Neutrophil (primary cell): ENCODE results near the gene DCBLD1.

ENCODE experiments used
- H3K27ac ChIP-seq: fragments of 200-600 bp; sonication (generic); 2 replicates; pipeline ENCODE4 v1.5.1; 2016; ENCODE audit warnings: mild to moderate bottlenecking, moderate library complexity
- H3K27me3 ChIP-seq: fragments of 200-600 bp; sonication (generic); 2 replicates; pipeline ENCODE4 v1.6.0; 2016; ENCODE audit warnings: mild to moderate bottlenecking
- H3K36me3 ChIP-seq: fragments of 200-600 bp; sonication (generic); 2 replicates; pipeline ENCODE4 v1.5.1; 2017
- H3K4me1 ChIP-seq, 2 experiments: fragments of 200-600 bp in 1 of 2; sonication (generic) in 1 of 2; 1 replicate in 1 of 2; 2 replicates in 1 of 2; pipeline versions ENCODE4 v1.5.1 to v1.6.1; 2013 to 2016; ENCODE audit warnings: low read depth in 1 of 2, low read length in 1 of 2, mild to moderate bottlenecking in 1 of 2, moderate library complexity in 1 of 2; ENCODE audit not compliant: control insufficient read depth in 1 of 2, insufficient read depth in 1 of 2
- H3K4me3 ChIP-seq, 2 experiments: fragments of 200-600 bp in 1 of 2; sonication (generic) in 1 of 2; 1 replicate in 1 of 2; 2 replicates in 1 of 2; pipeline ENCODE4 v1.5.1; 2013 to 2016; ENCODE audit warnings: low read depth in 1 of 2, low read length in 1 of 2, mild to moderate bottlenecking in 1 of 2, moderate library complexity in 1 of 2
- H3K9me3 ChIP-seq: fragments of 200-600 bp; sonication (generic); 2 replicates; pipeline ENCODE4 v1.5.1; 2016
- TF ChIP-seq, protein P1 (sequence below): fragments of 200-600 bp; sonication (generic); IDR thresholded peaks from 2 replicates; pipeline ENCODE4 v1.5.1; 2016; ENCODE audit warnings: antibody characterized with exemption

Gene DCBLD1

DNA sequence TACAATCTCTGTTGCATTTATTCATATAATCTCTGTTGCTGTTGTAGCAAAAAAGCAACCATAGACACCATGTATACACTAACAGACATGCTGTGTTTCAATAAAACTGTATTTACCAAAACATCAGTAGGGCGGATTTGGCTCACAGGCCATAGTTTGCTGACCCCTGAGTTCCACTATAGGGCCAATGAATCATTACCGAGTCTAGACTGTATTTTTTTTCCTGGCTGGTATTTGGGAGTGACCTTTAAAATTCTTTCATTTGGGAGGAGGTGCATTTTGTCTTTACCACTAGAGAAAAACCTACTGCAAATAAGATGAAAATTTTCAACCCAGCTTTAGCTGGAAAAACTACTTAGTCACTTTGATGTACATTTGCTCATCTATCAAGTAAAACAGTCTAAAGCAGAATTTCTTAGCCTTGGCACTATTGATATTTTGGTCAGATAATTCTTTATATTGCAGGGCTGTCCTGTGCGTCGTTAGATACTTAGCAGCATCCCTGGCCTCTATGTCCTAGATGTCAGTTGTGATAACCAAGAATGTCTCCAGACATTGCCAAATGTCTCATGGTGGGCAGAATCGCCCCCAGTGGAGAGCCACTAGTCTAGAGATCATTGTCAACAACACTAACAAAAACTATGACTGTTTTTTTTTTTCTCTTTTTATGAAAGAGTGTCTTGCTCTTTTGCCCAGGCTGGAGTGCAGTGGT is 39.5 kb downstream of the DCBLD1 start:
- no peaks in the 10 kb centered on the region for H3K4me1 ChIP-seq
- H3K36me3 ChIP-seq, result no peaks in the 10 kb centered on the region
- H3K27me3 ChIP-seq, result no peaks in the 10 kb centered on the region
- TF ChIP-seq, protein P1, sequence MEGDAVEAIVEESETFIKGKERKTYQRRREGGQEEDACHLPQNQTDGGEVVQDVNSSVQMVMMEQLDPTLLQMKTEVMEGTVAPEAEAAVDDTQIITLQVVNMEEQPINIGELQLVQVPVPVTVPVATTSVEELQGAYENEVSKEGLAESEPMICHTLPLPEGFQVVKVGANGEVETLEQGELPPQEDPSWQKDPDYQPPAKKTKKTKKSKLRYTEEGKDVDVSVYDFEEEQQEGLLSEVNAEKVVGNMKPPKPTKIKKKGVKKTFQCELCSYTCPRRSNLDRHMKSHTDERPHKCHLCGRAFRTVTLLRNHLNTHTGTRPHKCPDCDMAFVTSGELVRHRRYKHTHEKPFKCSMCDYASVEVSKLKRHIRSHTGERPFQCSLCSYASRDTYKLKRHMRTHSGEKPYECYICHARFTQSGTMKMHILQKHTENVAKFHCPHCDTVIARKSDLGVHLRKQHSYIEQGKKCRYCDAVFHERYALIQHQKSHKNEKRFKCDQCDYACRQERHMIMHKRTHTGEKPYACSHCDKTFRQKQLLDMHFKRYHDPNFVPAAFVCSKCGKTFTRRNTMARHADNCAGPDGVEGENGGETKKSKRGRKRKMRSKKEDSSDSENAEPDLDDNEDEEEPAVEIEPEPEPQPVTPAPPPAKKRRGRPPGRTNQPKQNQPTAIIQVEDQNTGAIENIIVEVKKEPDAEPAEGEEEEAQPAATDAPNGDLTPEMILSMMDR, result no peak
- no peak overlapping the region for H3K27ac ChIP-seq
- H3K4me3 ChIP-seq, result no peak overlapping the region
- H3K9me3 ChIP-seq, result no peaks in the 10 kb centered on the region

DNA sequence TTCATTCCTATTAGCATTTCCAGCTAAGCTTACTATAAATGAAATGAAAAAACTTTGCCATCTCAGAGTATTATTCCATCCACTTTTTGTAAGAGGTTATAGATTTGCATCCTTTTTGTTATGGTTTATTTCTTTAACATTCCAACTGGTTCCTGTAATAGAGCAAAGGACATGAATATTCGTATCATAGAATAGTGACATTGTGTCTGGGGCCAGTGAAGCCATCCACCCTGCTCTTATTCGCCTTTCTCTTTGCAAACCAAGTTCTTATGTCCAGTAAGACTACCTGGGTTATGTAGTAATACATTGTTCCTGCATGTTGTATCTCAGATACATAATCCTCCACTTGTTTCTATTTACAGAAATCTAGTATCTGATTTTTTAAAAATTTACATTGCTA is 43.1 kb downstream of the DCBLD1 start:
- H3K27me3 ChIP-seq, result no peaks in the 10 kb centered on the region
- TF ChIP-seq, protein P1, result no peak

DNA sequence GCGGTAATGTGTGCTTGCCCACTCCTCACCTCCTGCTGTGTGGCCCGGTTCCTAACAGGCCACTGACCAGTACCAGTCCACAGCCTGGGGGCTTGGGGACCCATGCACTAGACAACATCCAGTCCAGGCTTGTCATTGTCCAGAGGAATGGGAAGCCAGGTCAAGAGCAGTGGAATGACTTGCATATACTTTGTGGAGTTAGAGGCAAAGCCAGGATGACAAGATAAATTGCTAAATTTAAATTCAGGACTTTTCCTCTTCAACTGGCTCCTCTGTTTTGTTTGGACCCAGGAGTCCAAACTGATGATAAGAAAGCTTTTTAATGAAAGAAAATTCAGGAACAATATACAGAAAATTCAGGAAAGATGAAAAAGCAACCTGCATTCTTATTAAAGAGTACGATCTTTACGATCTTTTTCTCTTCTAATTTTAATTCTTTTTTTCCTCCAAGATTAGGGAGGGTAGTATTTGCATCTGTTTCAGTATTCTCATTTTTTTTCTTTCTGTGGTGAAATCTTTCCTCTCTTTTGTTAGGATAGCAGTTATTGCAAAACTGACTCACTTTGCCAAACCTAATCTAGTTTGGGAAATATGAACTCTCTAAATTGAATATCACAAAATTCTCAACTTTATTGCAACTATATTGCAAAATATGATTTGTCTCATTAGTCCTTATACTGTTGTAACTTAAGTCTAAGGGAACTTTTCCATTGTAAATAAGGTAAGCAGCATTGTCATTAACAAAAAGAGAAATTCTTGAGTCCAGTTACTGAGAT is 48.2 kb downstream of the DCBLD1 start:
- no peaks in the 10 kb centered on the region for H3K4me1 ChIP-seq
- H3K9me3 ChIP-seq, result no peaks in the 10 kb centered on the region
- TF ChIP-seq, protein P1, result no peak
- H3K36me3 ChIP-seq, result no peaks in the 10 kb centered on the region
- H3K4me3 ChIP-seq, result no peak overlapping the region
- no peaks in the 10 kb centered on the region for H3K27me3 ChIP-seq
- H3K27ac ChIP-seq, result no peak overlapping the region

More for the DNA sequence above, 43.1 kb downstream of the DCBLD1 start:
- no peaks in the 10 kb centered on the region for H3K4me1 ChIP-seq
- no peaks in the 10 kb centered on the region for H3K9me3 ChIP-seq
- H3K36me3 ChIP-seq, result no peaks in the 10 kb centered on the region
- H3K27ac ChIP-seq, result no peak overlapping the region
- H3K4me3 ChIP-seq, result no peak overlapping the region

DNA sequence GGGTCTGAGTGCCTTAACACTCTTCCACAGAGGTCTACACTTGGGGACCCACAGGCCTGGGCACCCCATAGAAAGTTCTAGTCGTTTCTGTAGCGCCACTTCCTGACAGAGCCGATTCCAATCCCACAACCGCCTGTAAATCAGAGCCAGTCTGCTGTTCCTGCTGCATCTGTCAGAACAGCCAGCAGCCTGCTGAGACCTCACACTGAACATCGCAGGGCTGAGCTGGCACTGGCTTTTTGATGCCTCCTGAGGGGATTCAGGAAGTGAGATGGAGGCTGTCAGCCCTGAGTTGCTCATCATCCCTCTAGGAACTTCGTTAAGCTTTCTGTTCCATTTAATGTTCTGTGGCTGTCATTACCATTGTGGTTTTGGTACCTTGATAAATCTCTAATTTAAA is 48.9 kb downstream of the DCBLD1 start:
- Histone ChIP-seq H3K27ac (no peak overlapping the region), H3K9me3 (no peaks in the 10 kb centered on the region), H3K4me1 (no peaks in the 10 kb centered on the region), H3K36me3 (no peaks in the 10 kb centered on the region), H3K4me3 (no peak overlapping the region), H3K27me3 (no peaks in the 10 kb centered on the region)
- TF ChIP-seq, protein P1, result no peak

DNA sequence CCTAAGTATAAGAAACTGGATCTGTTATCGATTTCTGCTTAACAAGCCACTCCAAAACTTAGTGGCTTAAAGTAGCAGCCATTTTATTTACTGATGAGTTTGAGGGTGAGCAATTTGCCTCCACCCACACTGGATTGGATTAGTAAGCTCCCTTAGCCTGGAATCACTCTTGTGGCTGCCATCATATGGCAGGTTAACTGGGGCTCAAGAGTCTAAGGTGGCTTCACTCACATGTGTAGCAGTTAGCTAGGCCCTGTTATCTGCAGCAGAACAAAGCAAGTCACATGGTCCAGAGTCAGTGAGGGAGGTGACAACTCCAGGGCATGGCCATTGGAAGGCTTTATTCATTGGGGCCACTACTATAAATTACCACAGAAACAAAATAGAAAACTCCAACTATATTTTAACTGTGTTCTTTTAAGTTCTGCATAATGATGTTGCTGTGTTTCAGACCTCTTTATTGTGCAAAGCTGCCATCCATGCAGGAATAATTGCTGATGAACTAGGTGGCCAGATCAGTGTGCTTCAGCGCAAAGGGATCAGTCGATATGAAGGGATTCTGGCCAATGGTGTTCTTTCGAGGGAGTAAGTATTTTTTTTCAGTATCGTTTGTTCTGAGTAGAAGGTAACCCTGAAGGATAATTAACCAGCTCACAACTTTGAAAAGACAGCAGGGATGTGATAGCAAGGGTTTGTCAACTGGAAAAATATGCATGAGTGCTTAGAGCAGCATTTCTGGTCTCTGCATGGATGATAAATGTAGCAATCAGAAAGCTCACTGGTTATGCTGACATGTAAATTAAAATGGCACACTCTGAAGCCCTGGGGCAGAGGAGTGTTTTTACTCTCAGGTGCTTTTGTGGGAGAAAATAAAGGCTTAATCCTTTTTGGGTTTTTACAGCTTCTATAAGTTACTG is 49.6 kb downstream of the DCBLD1 start:
- Histone ChIP-seq H3K4me3 (no peak overlapping the region), H3K27ac (no peak overlapping the region), H3K36me3 (no peaks in the 10 kb centered on the region), H3K27me3 (peaks cover 4% of the 10 kb centered on the region), H3K9me3 (no peaks in the 10 kb centered on the region), H3K4me1 (no peaks in the 10 kb centered on the region)
- TF ChIP-seq, protein P1, result no peak
